ENCODE data around the gene TAS2R20. TPM values are rescaled to one million over a fixed set of nuclear protein-coding genes. Genes with fewer than 3 reads are reported as not detected.

Gene TAS2R20
- total RNA-seq, 4 donors from 2014 or later, result 2.6 to 4.6 (median 4.3) TPM

DNA sequence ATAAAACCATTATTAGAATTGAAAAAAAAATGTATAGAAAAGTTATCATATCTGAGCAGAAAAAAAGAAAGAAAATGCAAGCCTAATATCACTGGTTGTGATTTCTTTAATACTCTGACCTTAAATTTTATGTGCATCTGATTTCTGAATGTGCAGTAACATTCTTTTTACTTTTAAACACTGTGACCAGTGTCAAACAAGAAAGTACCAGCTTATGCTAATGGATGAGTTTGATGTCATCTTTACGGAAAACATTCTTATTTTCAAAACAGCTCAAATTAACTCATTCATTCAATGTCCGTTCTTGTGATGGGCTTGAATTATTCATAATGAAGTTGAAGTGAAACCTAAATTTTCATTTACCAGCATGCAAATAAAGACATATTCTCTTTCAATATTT is 11.3 kb downstream of the TAS2R20 start, which contains the start of gene TAS2R50:
Gene TAS2R50 (minus strand): TSS at position 101 of the 400 bp plus-strand sequence. CDS start 52 bp downstream, at position 49.
- no peak for ATAC-seq (ENCODE audit: low FRiP score)
- no peak for DNase-seq (ENCODE audit: low spot score)
- TF ChIP-seq, protein P1, sequence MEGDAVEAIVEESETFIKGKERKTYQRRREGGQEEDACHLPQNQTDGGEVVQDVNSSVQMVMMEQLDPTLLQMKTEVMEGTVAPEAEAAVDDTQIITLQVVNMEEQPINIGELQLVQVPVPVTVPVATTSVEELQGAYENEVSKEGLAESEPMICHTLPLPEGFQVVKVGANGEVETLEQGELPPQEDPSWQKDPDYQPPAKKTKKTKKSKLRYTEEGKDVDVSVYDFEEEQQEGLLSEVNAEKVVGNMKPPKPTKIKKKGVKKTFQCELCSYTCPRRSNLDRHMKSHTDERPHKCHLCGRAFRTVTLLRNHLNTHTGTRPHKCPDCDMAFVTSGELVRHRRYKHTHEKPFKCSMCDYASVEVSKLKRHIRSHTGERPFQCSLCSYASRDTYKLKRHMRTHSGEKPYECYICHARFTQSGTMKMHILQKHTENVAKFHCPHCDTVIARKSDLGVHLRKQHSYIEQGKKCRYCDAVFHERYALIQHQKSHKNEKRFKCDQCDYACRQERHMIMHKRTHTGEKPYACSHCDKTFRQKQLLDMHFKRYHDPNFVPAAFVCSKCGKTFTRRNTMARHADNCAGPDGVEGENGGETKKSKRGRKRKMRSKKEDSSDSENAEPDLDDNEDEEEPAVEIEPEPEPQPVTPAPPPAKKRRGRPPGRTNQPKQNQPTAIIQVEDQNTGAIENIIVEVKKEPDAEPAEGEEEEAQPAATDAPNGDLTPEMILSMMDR (IDR thresholded peaks at IDR 0.05), result no peak

DNA sequence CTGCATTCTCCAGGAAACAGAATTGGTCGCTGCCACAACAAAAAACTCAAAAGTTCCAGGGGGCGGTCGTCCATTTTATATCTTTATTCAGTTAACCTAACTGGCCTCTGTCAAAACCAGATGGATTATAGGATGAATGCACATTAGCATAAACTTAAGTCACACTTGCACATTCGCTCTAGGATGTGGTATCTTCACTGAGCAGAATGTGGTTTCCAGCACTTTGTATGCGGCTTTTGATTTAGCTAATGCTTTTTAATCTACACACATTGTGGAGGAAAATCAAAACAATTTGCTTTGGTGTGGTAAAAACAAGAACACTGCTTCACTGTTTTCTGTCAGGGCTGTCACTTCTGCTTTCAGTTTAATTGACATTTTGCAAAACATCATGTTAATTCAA is 15.9 kb downstream of the TAS2R20 start:
- TF ChIP-seq, protein P1 (IDR thresholded peaks at IDR 0.05), result no peak
- DNase-seq (ENCODE audit: low spot score), result no peak
- no peak for ATAC-seq (ENCODE audit: low FRiP score)

DNA sequence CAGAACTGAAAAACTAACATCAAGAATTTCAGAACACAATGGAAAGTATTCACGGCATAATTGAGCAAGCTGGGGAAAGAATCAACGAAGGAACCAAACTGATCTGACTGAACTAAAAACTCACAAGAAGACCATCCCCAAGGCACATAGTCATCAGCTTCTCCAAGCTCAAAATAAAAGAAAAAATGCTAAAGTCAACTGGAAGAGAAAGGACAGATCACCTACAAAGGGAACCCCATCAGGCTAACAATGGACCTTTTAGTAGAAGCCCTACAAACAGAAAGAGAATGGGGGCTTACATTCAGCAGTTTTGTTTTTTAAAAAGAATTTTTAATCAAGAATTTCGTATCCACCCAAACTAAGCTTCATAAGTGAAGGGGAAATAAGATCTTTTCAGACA is 23.1 kb downstream of the TAS2R20 start:
- DNase-seq (ENCODE audit: low spot score) (no peak), ATAC-seq (ENCODE audit: low FRiP score) (no peak)
- TF ChIP-seq, protein P1 (IDR thresholded peaks at IDR 0.05), result no peak

DNA sequence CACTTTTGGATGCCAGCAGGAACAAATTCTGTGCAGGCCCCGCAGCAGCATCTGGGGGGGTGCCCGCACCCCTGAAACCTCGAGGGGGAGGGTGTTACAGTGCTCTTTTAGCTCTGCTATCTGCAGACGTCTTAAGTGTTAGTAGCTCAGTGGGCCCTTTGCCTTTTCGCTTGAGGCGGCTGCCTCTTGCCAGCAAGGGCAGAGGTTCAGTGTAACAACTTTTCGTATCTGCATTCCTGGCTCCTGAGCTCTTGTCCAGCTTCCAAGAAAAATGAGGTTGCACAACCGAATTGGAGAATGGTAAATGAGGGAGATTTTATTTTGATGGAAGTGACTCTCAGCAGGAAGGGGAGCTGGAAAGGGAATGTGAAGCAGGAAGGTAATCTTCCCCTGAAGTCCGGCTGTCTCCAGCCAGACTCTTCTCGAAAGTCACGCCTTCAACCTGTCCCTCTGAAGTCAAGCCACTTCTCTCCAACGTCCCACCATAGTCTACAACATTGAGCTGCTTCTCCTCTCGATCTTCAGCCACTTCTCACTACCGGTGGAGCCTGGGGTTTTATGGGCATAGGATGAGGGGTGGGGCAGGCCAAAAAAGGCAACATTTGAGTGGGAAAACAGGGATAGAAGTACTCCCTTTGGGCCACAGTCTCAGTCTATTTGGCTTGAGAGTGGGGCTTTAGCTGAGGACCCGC is 29.2 kb downstream of the TAS2R20 start:
- TF ChIP-seq, protein P1 (IDR thresholded peaks at IDR 0.05), result no peak
- ATAC-seq (ENCODE audit: low FRiP score) (peak; percentile 37), DNase-seq (ENCODE audit: low spot score) (no peak)

DNA sequence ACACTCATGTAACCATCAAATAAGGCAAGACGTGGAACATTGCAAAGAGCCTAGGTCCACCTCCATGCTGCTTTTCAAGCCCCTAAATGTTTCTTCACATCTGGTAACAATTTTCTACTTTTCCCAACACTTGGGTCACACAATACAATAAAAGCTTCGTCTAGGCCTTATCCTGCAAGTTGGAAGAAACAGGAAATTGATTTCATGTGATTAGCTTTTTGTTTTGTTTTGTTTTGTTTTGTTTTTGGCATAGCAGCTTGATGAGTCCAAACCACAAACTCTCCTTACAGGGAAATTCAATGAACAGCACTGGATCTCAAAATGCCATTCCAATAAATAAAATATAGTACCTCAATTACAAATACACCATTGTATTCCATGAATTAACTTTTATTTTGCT is 30.7 kb downstream of the TAS2R20 start:
- TF ChIP-seq, protein P1 (IDR thresholded peaks at IDR 0.05), result no peak
- DNase-seq (ENCODE audit: low spot score) (no peak), ATAC-seq (ENCODE audit: low FRiP score) (no peak)

DNA sequence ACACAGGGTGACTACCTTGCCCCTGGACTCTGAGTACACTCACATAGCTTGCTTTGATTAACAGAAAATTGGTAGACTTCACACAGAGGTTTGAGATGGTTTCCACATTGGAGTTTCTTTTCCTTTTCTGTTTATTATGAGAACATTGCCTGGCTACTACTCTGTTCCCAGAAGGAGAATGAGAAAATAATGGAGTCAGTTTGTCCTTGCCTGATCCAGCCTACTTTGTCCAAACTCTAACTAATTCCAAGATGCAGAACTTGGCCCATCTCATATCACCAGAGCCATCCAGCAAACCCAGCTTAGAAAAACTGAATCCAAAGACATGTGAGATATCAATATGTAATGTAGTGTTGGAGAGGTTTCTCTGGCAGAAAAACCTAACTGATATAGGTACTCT is 31.8 kb downstream of the TAS2R20 start:
- ATAC-seq (ENCODE audit: low FRiP score) (no peak), DNase-seq (ENCODE audit: low spot score) (no peak)
- TF ChIP-seq, protein P1 (IDR thresholded peaks at IDR 0.05), result no peak

DNA sequence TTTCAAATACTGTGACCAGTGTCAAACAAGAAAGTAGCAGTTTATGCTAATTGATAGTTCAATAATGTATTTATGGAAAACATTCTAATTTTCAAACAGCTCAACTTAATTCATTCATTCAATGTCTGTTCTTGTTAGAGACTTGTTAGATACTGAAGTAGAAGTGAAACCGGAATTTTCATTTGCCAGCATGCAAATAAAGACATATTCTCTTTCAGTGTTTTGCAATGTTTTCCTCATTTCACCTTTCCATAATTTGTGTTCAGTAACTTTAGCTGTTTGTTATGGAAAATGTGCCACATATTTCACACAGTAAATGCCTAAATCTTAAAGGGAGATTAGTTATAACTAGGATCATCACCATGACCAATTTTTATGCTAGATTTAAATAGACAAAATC is 32.6 kb downstream of the TAS2R20 start:
- no peak for DNase-seq (ENCODE audit: low spot score)
- TF ChIP-seq, protein P1 (IDR thresholded peaks at IDR 0.05), result no peak
- no peak for ATAC-seq (ENCODE audit: low FRiP score)
